NCI-H1105 (cell line): ENCODE data around the gene PTCRA.

ENCODE experiments used
- DNase-seq: peaks from one replicate; lab custom pipeline; 2025; lab: John Stamatoyannopoulos, UW

PTCRA gene

GRCh38 chr6:42973926-42974325, 58.1 kb downstream of the PTCRA start:
- DNase-seq = no peak

GRCh38 chr6:42974919-42975505, 59.2 kb downstream of the PTCRA start:
- no peak for DNase-seq
